Activated T-cell treated with anti-CD3 and anti-CD28 coated beads for 24 hours (primary cell): Measurements from ENCODE around the gene ZCCHC14.

ENCODE experiments used
- DNase-seq: peaks from one replicate; pipeline ENCODE4 v3.0.0-alpha.2; 2020; ENCODE audit warnings: low read depth

ZCCHC14 gene

GRCh38 chr16:87361916-87362619 is 130.8 kb downstream of the ZCCHC14 start:
- DNase-seq: no peak

DNA sequence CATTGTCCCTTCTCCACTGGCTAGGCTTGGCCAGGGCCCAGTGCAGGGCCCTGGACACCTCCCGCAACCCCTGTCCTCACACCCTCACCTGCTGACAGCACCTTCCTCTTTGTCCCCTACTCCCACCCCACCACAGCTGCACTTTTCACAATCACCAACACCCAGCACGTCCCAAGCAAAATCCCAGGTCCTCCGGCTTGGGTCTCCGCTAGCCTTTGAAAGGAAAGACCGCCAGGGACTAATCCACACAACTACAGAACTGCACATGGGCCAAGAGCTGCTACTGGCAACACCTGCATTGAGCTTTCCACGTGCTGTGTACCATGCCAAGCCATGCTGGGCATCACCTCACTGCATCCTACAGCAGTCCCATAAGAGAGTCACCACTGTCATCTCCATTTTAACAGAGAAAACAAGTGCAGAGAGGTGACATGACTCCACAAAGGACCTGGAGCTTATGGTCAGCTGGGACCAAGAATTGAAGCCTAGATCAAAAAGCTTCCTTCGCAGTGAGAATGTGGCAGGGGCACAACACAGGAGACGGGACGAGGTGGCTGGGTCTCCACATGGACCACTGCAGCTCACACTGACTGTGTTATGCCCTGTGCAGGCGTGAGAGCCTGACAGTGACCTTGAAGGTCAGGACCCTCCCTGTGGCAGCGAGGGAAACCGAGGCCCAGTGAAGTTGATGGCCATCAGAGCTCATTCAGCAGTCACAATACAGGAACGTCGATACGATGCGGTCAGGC is 131.8 kb downstream of the ZCCHC14 start:
- no peak for DNase-seq

- DNase-seq: no peak
These were observed 133.7 kb downstream of the ZCCHC14 start for GRCh38 chr16:87359121-87359520.

DNA sequence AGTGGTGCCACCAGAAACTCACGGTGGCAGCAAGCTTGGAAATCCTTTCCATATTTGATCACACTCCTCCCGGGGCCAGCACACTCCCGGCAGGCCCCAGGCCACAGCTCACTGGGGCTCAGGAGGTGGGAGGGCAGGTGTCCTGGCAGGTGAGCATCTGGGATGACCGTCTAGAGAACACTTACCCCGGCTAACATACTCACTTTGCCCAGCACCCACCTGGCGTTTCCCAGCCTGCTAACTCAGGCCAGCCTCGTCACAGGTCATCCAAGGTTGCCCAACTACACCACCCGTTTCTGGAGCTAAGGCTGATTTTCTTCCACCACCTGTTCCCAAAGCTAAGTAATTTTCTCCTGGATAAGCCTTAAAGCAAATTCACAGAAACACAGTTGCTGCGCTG is 134.1 kb downstream of the ZCCHC14 start:
- DNase-seq: no peak

GRCh38 chr16:87358250-87358649 is 134.6 kb downstream of the ZCCHC14 start:
- DNase-seq: no peak

DNA sequence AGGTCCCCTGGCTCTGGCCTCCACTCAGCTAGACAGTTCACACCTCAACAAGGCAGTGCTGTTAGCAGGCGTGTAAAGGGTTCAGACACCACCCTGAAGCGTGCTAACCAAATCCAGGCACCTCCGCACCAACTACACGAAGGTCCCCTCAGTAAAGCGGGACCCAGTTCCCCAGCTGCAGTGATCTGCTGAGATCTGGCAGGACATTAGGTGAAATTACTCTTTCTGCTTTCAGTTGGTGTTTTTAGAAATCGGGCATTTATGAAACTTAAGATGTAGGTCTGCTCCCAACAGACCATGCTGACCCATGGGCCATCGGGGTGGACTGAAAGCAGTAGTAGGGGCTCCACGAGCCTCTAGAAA is 136.4 kb downstream of the ZCCHC14 start:
- DNase-seq: no peak
